Tibial nerve (tissue), 3 donors: Measurements from ENCODE around the gene KIRREL2.

Experiments
- POLR2A ChIP-seq, 2 donors: fragments of 450-650 bp; IDR thresholded peaks; one replicate each; pipeline ENCODE4 v1.6.1; 2017; ENCODE audit warnings: antibody characterized with exemption in 2 of 2, mild to moderate bottlenecking in 2 of 2, moderate library complexity in 2 of 2
- TF ChIP-seq, protein P1 (sequence below), 5 experiments: fragments of 200-600 bp in 3 of 5; fragments of 450-650 bp in 2 of 5; sonication (generic) in 3 of 5; IDR thresholded peaks; one replicate each; pipeline ENCODE4 v1.5.1; 2016 to 2019; ENCODE audit warnings: antibody characterized with exemption in 5 of 5, mild to moderate bottlenecking in 3 of 5, moderate library complexity in 2 of 5

DNA sequence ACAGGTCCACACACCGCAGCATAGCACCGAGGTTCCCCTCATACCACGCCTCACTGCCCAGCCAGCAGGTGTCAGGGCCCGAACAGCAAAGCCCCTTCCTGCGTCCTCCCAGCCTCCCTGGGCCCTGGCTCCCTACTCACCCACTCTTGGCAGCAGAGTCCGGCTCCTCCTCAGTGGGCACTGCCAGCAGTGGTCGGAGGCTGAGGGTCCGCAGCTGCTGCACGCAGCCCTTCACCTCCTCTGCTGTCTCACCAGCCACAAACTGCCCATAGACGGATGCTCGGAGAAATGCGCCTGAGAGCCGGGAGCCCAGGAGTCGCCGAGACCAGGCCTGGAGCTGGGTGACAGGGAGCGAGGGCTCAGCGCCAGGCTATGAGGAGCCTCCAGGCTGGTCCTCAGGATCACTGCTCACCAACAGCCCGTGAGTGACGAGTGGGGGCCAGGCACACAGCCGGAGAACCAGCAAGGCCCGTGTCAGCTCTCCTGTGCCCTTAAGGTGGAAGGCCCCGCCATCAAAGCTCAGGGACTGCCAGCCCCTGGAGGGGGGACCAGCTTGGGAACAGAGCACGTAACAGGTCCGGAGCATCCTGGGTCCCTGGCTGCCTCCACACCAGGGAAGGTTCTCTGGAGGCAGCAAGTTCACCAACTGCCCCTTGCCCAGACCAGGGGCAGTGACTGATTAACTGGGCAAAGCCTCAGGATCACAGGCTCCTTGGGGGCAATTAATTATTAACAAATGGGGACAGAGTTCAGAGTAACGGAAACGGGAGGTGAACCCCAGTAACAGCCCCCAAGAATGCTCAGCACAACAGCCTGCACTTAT lies 44.3 kb upstream of the KIRREL2 start, which contains the start of gene PRODH2:
- TF ChIP-seq, protein P1, sequence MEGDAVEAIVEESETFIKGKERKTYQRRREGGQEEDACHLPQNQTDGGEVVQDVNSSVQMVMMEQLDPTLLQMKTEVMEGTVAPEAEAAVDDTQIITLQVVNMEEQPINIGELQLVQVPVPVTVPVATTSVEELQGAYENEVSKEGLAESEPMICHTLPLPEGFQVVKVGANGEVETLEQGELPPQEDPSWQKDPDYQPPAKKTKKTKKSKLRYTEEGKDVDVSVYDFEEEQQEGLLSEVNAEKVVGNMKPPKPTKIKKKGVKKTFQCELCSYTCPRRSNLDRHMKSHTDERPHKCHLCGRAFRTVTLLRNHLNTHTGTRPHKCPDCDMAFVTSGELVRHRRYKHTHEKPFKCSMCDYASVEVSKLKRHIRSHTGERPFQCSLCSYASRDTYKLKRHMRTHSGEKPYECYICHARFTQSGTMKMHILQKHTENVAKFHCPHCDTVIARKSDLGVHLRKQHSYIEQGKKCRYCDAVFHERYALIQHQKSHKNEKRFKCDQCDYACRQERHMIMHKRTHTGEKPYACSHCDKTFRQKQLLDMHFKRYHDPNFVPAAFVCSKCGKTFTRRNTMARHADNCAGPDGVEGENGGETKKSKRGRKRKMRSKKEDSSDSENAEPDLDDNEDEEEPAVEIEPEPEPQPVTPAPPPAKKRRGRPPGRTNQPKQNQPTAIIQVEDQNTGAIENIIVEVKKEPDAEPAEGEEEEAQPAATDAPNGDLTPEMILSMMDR (IDR thresholded peaks at IDR 0.05) = no peak
- TF ChIP-seq POLR2A (IDR thresholded peaks at IDR 0.05) = no peak
